Activated CD4-positive, alpha-beta T cell treated with anti-CD3 and anti-CD28 coated beads, Interleukin-10, Interleukin-2, amounts not matched to agents 100 ng/mL and 50 ng/mL, durations not matched to agents 16 hours and 8 hours (primary cell): Measurements from ENCODE around the gene ERGIC1.
"Not testable (repeated sequence)": the region's sequence is repeated elsewhere in the genome, so short reads cannot be mapped to it uniquely, and the experiment has no call there.

Source experiments
- DNase-seq: peaks from one replicate; pipeline ENCODE4 v3.0.0-alpha.2; 2020

The ERGIC1 gene

DNA sequence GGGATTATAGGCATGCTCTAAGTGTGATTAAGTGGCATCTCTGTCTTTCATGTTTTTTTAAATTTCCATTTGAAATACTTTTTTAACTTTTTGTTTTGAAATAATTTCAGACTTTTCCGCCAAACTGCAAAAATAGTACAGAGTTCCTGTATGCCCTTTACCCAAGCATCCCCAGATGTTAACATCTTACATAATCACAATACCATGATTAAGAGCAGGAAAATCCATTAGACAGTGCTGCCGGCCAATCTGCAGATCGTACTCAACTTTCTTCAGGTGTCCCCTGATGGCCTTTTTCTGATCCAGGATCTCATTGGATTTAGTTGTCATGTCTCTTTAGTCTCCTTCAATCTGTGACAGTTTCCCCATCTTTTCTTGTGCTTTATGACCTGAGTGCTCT lies 49.0 kb downstream of the ERGIC1 start:
- no peak for DNase-seq

DNA sequence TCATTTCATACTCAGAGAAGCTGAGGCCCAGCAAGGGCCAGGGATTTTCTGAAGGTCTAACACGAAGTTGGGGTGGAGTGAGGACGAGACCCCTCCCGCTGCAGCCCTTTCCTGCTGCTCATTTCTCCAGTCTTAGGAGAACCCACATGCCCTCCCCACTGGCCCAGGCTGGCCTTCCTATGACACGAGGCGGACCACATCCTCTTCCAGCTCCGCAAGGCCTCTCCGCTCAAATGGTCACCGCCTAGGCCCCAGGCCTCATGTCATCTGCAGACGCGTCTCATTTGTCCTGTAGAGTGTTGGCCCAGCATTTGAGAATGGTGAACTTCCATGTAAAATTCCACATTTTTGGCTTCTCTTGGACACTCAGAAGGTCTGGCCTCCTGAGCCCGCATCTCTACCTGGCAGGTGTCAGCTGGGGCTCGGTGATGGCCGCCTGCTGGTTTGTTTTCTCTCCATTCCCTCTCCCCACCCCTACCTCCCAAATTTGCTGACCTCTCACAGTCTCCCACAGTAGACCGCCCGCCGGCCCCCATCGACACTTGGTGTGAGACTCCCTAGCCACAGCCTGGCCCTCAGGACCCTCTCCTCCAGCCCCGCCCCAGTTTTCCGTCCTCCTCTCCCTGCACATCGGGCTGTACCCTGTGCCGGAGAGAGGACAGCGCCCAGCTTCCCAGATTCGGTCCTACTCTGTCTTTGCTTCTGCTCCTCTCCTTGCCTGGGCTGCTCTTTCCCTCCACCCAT lies 51.7 kb downstream of the ERGIC1 start:
- no peak for DNase-seq

DNA sequence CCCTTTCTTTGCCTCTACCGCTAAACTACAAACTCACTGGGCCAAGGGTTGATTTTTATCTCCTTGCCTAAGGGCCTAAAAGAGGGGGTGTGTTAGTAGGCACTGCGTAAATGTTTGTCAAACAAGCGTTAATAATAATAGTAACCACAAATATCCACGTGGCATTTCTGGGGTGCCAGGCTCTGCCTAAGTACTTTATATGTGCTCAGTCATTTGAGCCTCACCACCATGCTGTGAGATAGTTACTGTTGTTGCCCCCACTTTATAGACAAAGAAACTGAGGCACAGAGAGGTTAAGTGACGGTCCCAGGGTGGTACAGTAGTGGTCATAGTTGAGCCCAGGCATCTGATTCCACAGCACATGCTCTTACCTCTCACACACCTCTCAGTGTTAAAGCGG lies 52.4 kb downstream of the ERGIC1 start:
- no peak for DNase-seq

DNA sequence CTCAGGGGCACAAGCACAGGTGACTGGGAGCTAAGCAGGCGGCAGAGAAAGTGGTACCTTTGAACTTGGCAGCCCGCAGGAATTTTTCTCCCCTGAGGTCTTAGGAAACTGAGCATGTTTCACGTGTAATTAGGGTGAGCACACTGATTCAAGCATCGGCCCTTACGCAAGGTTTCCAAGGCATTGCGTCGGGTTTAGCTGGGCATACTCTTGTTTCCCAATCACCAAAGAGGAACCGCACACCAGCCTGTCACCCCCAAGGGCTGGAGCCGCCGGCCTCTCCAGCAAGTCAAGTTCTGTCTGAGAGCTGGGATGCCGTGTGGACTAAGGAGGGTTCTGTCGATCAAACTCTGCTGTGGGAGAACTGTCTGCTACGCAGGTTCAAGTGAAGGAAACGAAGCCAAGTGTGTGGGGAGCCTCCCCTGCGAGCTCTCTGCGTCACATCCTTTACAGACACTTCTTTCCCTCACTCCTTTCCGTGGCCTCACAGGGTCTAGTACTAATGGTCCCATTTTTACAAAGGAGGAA lies 53.0 kb downstream of the ERGIC1 start:
- no peak for DNase-seq

DNA sequence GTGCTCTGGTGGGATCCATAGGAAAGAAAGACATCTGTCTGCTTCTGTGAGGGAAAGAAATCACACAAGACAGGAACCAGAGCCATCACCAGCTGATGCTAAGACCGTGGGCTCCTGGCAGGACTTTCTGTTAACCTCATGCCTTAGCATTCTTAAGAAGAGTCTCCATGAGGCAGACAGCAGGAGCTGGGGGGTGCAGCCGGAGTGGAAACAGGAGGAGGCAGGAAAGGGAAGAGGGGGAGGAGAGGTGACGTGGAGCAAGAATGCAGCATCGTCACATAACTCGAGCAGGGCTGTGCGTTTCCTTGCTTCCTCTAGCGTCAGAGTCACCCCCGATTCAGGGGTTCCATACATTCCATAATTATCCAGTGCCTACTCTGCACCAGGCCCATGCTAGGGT lies 53.6 kb downstream of the ERGIC1 start:
- no peak for DNase-seq

DNA sequence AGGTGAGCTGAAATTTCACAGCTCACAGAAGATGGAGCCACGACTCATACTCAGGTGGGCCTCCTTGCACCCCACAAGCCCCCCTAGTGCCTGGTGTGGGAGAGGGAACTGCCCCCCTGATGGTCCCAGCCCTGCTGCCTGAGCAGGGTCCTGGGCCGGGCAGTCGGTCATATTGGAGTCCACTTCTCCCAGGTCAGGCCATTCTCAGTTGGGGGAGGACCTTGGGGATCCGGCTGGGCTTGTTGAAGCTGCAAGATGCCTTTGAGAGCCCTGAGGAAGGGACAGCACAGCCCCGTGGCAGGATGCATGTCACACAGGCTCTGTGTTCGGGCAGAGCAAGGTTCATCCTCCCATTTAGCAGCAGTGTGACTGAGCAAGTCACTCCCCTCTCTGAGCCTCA lies 56.6 kb downstream of the ERGIC1 start:
- DNase-seq = no peak

DNA sequence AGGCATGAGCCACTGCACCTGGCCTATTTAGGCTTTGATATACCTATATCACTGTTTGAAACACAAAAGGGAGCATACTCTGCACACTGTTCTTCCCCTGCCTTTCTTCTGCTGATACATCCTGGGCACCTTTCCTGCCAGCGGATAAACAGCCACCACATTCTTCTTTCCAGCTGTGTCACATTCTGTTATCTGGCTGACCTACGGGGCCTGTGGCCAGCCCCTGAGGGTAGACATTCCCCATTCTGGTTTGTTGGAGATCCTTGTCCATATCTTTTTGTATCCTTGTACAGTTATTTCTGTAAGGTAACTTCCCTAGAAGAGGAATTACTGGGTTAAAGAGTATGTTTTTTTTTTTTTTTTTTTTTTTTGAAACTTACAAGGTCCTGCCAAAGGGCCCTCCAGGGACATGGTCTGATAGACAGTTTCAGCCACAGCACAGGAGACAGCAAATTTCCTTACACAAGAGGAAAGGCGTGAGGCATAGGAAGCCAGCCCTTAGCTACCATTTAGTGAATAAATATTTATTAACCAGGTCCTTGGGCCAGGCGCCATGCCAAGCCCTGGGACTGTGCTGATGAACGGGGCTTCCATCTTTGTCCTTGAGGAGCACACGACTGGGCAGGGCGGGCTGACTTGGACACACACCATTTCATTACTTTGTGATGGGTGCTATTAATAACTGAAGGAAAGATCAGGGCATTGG lies 57.8 kb downstream of the ERGIC1 start:
- no peak for DNase-seq

DNA sequence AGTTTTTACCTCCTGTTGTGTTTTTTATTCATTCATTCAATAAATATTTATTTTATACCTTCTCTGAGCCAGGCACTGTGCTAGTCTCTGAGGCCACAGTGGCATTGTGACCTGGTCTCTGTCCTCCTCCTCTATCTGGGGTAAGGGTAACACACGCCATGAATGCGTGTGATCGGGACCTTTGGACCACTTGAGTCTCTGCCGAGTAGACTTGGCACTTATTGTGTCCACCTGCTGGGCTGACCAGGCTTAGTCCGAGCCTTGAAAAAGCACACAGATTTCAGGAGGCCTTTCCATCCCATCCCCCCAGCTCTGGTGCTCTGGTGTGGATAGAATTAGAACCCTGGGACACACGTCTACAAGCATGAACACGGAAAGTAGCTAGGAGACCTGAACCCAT lies 58.7 kb downstream of the ERGIC1 start:
- no peak for DNase-seq

DNA sequence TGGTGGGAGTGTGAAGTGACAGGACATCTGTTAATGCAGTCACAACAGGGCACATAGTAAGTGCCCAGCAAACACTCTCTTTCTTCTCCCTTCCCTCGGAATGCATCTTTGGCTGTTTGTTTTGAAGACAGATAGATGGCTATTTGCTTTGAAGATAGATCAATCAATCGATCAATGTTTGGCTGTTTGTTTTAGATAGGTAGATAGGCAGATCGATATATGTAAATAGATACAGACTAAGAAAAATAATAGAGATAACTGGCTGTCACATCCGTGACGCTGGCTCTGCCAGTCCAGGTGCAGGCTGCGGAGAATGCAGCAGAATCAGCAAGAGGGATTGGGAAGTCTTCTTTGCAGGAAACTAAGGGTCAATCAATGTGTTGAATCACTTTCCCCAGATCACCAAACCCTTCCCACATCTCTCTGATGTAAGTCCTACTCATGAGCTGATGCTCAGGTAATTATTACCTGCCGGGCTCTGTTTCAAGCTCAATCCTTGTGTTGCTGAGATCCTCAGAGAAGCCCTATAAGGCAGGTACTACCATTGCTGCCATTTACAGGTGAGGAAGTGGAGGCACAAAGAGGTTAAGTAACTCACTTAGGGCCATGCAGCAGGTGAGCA lies 60.8 kb downstream of the ERGIC1 start:
- DNase-seq = no peak

DNA sequence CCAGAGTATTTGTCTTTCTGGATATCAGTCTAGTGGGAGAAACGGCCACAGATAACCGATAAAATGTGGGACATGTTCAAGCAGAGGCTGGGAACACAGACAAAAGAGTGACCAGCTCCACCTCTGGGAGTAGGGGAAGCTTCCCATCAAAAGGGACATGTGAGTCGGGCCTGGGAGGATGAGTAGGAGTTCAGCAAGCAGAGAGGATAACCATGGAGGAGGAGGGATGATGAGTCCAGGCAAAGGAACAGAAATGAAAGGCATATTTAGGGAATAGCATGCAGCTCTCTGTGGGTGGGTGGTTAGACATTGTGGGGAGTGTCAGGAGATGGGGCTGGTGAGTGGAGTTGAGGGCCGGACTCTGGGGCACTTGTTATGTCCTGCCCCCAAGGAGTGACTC lies 61.5 kb downstream of the ERGIC1 start:
- DNase-seq = no peak

DNA sequence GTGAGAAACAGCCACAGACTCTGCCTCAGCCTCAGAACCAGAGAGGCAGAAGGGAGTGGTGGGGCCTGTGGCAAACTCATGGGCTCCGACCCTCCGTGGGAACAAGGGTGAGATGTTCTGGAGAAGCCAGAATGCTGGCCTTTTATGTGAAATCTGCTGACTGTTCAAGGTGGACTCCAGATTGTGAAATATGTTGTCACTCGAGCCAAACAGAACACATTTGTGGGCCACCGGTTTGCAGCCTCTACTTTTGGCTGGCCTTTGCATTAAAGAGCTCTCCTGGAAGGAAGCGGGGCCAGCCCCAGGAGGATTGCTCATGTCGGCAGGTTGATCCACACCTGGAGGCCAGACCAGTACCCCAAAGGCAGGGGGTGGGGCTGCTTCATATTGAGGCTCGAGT lies 62.4 kb downstream of the ERGIC1 start:
- no peak for DNase-seq

DNA sequence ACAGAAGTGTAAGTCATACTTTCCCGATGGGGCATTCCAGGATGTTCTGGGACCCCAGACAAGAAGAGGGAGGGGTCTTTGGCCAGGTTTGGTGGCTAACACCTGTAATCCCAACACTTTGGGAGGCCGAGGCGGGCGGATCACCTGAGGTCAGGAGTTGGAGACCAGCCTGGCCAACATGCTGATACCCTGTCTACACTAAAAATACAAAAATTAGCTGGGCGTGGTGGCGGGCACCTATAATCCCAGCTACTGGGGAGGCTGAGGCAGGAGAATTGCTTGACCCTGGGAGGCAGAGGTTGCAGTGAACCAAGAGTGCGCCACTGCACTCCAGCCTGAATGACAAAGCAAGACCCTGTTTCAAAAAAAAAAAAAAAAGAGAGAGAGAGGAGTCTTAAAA lies 63.0 kb downstream of the ERGIC1 start:
- not testable (repeated sequence) for DNase-seq

DNA sequence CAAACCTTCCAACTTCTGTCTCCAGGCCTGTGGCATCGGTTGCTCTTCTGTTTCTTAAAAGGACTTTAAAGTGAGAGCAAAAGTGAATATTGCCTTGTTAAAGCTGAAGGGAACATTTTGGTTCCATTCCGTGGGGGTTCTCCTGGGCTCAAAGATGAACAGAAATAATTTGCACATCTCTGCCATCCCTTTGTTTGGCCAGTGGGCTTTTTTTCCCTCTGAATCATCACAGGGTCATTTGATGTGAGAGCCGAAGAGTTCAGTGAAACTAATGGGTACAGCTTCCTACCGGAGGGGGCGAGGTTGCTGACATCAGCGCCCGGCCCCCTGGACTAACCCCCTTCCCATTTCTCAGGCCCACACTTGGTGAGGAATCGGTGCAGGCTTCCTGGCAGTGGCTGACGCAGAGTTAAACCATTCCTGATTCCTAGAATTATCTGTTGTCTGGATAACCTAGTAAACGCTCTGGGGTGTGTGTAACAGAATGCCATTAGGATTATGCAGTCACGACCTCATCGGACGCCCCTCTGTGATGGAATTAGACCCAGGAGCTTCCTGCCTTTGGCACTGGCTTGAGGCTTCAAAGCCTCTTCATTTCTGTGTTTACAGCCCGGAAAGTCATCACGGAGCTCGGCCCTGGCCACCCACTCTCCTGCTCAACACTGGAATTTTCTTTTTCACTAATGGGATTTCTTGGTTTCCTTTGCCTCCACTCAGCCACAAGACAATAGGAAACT lies 63.6 kb downstream of the ERGIC1 start:
- DNase-seq = no peak

DNA sequence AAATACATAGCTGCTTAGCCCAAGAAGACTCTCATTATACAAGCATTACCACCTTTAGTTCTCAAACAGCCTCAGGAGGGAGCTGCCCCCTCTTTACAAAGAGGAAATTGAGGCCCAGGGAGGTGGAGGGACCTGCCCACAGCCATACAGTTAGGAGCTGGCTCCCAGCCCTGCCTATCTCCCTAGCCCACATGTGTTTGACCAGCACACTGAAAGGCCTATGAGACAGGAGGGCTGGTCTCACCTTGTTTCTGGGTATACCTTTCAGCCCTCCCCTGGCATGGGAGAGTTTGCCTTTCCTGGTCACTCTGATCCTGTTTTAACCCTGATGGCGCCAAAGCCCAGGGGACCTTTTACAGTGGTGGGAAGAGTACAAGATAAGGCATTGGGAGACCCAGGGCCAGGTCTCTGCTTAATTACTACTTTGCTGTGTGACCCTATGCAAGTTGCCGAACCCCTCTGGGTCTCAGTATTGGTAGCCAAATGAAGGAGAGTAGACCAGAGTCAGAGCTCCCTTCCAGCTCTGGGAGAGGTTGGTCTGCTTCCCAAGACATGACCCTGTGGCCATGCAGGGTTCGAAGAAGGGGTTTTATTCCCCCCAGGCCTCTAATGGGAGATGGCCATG lies 64.3 kb downstream of the ERGIC1 start:
- DNase-seq = no peak

DNA sequence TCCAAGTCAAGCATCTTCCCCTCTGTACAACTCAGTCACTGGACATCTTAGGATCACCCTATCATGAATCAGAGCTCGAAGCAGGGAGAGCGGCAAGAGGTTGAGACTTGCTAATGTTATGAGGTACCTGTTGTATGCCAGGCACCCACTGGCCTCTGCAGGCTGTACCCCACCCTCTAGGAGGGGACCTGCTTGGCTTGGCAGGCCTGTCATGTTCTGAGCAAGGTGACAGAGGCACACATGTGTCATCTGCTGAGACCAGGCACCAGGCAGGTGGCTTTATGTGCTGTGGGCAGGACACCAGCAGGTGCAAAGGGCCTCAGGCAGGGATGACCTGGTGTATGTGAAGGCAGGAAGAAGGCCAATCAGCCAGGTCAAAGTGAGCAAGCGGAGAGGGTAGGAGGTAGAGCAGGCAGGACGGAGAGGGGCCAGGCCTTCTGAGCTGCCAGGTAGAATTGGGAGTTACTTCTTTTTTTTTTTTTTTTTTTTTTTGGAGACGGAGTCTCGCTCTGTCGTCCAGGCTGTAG lies 64.9 kb downstream of the ERGIC1 start:
- DNase-seq = no peak

DNA sequence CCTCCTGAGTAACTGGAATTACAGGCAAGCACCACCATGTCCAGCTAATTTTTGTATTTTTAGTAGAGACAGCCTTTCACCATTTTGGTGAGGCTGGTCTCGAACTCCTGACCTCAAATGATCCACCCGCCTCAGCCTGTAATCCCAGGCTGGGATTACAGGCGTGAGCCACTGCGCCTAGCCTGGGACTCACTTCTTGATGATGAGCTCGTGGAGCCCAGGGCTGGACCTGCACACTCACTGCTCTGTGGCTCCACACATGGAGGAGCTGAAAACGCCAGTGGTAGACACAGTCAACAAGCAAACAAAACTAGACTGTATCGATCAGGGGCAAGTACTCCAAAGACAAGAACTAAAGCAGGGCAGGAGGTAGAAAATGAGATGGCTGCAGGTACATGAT lies 65.4 kb downstream of the ERGIC1 start:
- DNase-seq = no peak

DNA sequence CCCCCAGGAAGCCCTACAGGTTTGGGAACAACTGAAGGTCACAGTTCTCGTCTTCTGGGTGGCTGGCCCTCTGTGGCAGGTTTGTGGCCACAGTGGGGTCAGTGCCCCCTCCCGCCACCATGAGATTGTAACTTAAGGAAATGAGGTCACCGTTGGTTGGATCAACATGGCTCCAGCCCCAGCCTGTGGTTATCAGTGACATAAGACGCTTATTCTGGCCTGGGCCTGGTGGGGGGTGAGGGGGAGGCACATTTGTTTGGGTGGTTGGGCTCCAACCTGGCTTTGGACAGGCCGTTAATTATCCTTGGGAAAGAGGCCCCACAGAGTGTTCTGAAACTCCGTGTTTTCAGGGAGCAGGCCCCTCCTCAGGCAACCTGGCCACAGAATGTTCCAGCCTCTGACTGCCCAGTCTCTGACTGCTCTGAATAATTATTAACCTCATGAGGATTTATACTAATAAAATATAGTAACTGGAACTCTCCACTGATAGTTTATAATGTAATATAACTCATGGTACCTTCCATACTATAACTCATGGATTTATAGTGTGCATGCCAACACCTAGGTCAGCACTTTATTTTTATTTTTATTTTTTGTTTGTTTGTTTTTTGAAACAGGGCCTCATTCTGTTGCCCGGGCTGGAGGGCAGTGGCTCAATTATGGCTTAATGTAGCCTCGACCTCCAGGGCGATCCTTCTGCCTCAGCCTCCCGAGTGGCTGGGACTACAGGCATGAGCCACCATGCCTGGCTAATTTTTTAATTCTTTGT lies 67.1 kb downstream of the ERGIC1 start:
- DNase-seq = no peak

DNA sequence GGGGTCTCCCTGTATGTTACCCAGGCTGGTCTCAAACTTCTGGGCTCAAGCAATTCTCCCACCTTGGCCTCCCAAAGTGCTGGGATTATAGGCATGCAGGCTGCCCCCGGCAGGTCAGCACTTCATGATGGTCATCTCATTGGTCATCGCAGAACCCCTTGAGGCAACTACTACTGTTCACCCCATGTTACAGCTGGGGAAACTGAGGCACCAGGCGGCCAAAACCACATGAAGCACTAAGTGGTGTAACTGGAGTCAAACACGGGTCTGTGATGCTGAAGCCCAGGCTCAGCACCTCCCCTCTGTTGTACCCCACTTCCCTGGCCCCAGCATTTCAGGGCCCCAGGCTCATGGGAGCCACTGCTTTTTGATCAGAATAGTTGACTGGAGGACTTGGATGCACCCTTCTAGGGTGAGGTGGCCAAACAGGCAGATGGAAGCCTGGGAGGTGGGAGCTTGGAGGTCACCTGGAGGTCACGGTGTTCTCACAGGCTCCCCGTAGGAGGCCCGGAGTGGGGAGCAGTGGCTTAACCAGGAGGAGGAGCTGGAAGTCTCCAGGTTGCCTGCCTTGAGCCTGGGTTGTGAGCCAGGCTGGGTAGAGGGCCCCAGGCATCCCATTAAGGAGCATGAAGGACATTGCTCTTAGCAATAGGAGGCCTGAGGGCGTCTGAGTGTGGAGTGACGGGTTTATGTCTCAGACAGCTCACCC lies 67.9 kb downstream of the ERGIC1 start:
- DNase-seq = no peak

DNA sequence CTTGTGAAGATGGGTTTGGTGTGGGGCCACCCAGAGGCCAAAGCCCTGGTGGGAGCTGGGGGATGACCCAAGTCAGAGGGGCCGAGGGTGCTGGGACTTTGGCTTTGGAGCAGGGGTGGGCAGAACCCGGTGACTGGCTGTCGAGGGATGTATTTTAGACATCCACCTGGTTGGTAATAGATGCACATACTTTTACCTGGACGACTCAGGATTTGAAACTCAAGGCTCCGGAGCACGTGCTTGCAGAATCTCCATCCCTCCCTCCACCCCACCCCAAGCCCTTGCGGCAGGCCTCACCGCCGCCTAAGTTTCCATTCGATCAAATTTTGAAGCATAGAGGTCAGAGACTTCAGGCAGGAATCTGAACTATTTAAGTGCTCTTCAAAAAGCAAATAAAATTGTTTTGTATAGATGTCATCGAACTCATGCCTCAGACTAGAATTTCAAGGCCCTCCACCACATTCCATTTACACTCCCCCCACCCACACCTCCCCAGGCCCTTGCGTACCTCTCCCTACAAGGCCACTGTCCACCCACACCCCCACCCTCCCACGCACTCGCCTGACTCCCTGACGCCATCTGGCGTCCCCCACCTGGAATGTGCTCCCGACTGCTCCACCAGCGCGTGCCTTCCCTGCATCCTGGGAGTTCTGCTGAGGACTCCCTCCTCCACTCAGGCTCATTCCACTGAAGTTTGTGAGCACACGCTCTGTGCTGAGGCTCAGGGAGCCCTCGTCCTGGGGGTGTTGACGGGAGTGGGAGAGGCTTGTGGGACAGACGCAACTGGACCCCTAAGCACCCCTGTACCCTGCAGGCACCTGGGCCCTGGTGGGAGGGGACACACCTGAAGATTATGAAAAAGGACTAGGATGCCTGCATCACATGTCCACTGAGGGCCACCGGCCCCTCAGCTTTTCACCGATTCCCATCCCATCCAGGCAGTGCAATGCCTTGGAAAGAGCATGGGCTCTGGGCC lies 68.7 kb downstream of the ERGIC1 start:
- DNase-seq = no peak

DNA sequence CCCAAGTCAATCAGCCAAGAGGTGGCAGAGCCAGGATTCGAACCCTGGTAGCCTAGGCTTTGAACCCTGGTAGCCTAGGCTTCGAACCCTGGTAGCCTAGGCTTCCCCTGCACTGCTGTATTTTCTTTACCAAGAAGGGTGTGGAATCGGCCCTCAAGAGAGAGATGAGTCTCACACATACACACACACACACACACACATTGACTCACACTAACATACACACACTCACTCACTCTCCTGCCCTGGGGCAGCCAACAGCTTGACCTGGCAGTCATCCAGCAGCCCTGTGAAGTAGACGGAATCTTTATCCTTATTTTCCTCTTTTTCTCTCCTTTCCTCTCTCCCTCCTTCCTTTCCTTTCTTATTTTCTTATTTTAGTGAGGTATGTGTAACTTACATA lies 69.7 kb downstream of the ERGIC1 start:
- DNase-seq = no peak
